ENCODE results near the gene ARID3A. TPM values are rescaled to one million over a fixed set of nuclear protein-coding genes. Genes with fewer than 3 reads are reported as not detected.

Gene ARID3A
- total RNA-seq, 2 experiments from 2014 or later, result 9.9 to 21.6 TPM

DNA sequence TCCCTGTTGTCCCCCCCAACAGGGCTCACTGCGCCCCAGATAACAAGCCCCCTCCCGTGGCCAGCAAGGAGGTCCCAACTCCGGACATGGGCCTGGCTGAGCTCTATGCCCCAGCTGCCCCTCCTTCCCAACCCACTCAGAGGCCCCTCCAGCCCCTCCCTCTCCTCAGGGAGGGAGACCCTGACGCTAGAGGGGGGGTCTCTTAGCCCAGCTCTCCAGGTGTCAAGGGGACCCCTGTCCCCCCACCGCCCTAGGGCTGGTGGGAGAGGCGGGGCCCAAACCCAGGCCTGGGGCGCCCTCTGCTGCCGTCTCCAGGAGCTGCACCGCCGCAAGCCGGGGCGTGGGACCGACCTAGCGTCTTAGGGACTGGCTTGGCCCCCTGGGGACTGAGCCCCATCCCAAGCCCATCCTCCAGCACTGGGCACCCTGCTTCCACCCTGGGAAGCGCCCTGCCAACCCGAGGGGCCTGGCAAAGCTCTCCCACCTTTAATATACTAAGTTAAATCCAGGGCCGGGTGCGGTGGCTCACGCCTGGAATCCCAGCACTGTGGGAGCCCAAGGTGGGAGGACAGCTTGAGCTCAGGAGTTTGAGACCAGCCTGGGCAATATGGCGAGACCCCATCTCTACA, 75.8 kb downstream of the ARID3A start:
- Histone ChIP-seq H2AFZ (ENCODE audit: low read length) (no peak overlapping the region), H3K4me1 (ENCODE audit: insufficient read depth, low read length, poor library complexity, severe bottlenecking) (no peaks in the 10 kb centered on the region), H3K9me3 (ENCODE audit: low read length) (no peaks in the 10 kb centered on the region), H3K4me2 (ENCODE audit: low read length) (no peak overlapping the region; the same call in 1 of the 2 replicates), H3K36me3 (ENCODE audit: insufficient read depth, low read length) (peaks cover 4% of the 10 kb centered on the region), H3K79me2 (ENCODE audit: insufficient read depth, low read depth, low read length) (no peaks in the 10 kb centered on the region), H3K27ac (ENCODE audit: low read depth, low read length, poor library complexity, severe bottlenecking) (no peak overlapping the region), H4K20me1 (ENCODE audit: insufficient read depth, low read length) (no peaks in the 10 kb centered on the region), H3K9me2 (ENCODE audit: insufficient read depth, low read length) (no peaks in the 10 kb centered on the region), H3K4me3 (ENCODE audit: low read depth, low read length, poor library complexity, severe bottlenecking) (no peak overlapping the region)
- intact Hi-C loops (cut with micrococcal nuclease; ENCODE audit: unreplicated experiment), result loop anchor here (1.0 kb wide), 1 partner anchor 80 kb away; no protein-coding TSS in a partner anchor
- no TSS peak for BruUV-seq (replicated peaks)
- TF ChIP-seq, protein P1, sequence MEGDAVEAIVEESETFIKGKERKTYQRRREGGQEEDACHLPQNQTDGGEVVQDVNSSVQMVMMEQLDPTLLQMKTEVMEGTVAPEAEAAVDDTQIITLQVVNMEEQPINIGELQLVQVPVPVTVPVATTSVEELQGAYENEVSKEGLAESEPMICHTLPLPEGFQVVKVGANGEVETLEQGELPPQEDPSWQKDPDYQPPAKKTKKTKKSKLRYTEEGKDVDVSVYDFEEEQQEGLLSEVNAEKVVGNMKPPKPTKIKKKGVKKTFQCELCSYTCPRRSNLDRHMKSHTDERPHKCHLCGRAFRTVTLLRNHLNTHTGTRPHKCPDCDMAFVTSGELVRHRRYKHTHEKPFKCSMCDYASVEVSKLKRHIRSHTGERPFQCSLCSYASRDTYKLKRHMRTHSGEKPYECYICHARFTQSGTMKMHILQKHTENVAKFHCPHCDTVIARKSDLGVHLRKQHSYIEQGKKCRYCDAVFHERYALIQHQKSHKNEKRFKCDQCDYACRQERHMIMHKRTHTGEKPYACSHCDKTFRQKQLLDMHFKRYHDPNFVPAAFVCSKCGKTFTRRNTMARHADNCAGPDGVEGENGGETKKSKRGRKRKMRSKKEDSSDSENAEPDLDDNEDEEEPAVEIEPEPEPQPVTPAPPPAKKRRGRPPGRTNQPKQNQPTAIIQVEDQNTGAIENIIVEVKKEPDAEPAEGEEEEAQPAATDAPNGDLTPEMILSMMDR (conservative IDR thresholded peaks at IDR 0.05; ENCODE audit: low read length), result peak; percentile 88
- TF ChIP-seq EZH2phosphoT487 (IDR thresholded peaks at IDR 0.05; ENCODE audit: borderline replicate concordance, low read depth, low read length), result no peak
- CTCF ChIA-PET (ENCODE audit: unreplicated experiment), result interaction anchor here (0.5 kb wide), 1 partner anchor 25 kb away, joined by 4 read pairs; no protein-coding TSS in a partner anchor
- POLR2A ChIA-PET, result interaction anchor here (0.6 kb wide), 1 partner anchor 191 kb away, joined by 3 read pairs; no protein-coding TSS in a partner anchor
- peak; percentile 64 for DNase-seq (ENCODE audit: low spot score)

DNA sequence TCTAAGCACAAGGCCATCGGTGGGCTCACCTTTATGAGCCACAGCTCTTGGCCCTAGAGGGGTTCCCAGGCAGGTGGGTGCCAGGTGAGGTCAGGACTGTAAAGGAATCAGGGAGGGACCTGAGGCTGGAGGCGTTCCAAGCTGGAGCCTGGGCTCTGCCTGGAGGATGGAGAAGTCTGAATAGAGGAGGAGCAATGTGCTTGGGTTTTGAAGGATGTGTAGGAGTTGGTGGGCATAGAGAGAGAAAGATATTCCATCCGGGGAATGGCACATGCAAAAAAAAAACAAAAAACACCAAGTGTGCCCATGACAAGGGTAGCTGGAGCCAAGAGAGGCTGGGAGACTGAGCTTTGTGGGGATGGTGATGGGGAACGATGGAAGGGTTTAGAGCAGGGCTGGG, 76.8 kb downstream of the ARID3A start:
- Histone ChIP-seq H3K4me1 (ENCODE audit: insufficient read depth, low read length, poor library complexity, severe bottlenecking) (no peaks in the 10 kb centered on the region), H3K4me2 (ENCODE audit: low read length) (no peak overlapping the region), H3K4me3 (ENCODE audit: low read depth, low read length, poor library complexity, severe bottlenecking) (no peak overlapping the region), H3K36me3 (ENCODE audit: insufficient read depth, low read length) (peaks cover 13% of the 10 kb centered on the region), H3K9me3 (ENCODE audit: low read length) (no peaks in the 10 kb centered on the region), H4K20me1 (ENCODE audit: insufficient read depth, low read length) (no peaks in the 10 kb centered on the region), H3K27ac (ENCODE audit: low read depth, low read length, poor library complexity, severe bottlenecking) (no peak overlapping the region), H3K9me2 (ENCODE audit: insufficient read depth, low read length) (no peaks in the 10 kb centered on the region), H2AFZ (ENCODE audit: low read length) (no peak overlapping the region), H3K79me2 (ENCODE audit: insufficient read depth, low read depth, low read length) (no peaks in the 10 kb centered on the region)
- DNase-seq (ENCODE audit: low spot score), result no peak
- CTCF ChIA-PET (ENCODE audit: unreplicated experiment), result no interaction called here
- POLR2A ChIA-PET, result interaction anchor here (0.5 to 0.7 kb wide), 2 partner anchors 15 to 238 kb away, joined by 3 read pairs; no protein-coding TSS in a partner anchor
- no peak for TF ChIP-seq EZH2phosphoT487 (IDR thresholded peaks at IDR 0.05; ENCODE audit: borderline replicate concordance, low read depth, low read length)
- TF ChIP-seq, protein P1 (conservative IDR thresholded peaks at IDR 0.05; ENCODE audit: low read length), result no peak
- no TSS peak for BruUV-seq (replicated peaks)
- intact Hi-C loops (cut with micrococcal nuclease; ENCODE audit: unreplicated experiment), result no loop called here

DNA sequence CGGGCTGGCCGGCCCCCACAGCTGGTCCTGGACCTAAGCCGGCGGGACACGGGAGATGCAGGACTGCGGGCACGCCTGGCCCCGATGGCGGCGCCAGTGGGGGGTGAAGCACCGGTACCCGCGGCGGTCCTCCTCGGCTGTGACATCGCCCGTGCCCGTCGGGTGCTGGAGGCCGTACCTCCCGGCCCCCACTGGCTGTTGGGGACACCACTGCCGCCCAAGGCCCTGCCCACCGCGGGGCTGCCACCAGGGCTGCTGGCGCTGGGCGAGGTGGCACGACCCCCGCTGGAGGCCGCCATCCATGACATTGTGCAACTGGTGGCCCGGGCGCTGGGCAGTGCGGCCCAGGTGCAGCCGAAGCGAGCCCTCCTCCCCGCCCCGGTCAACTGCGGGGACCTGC, 77.4 kb downstream of the ARID3A start:
- no peak for TF ChIP-seq EZH2phosphoT487 (IDR thresholded peaks at IDR 0.05; ENCODE audit: borderline replicate concordance, low read depth, low read length)
- TF ChIP-seq, protein P1 (conservative IDR thresholded peaks at IDR 0.05; ENCODE audit: low read length), result no peak
- no peak overlapping the region for H3K4me3 ChIP-seq (ENCODE audit: low read depth, low read length, poor library complexity, severe bottlenecking)
- H3K79me2 ChIP-seq (ENCODE audit: insufficient read depth, low read depth, low read length), result no peaks in the 10 kb centered on the region
- H3K4me2 ChIP-seq (ENCODE audit: low read length), result no peak overlapping the region
- intact Hi-C loops (cut with micrococcal nuclease; ENCODE audit: unreplicated experiment), result no loop called here
- BruUV-seq (replicated peaks), result no TSS peak
- no peaks in the 10 kb centered on the region for H3K4me1 ChIP-seq (ENCODE audit: insufficient read depth, low read length, poor library complexity, severe bottlenecking)
- no peaks in the 10 kb centered on the region for H3K9me2 ChIP-seq (ENCODE audit: insufficient read depth, low read length)
- CTCF ChIA-PET (ENCODE audit: unreplicated experiment), result no interaction called here
- peaks cover 13% of the 10 kb centered on the region for H3K36me3 ChIP-seq (ENCODE audit: insufficient read depth, low read length)
- DNase-seq (ENCODE audit: low spot score), result no peak
- H2AFZ ChIP-seq (ENCODE audit: low read length), result no peak overlapping the region
- no peaks in the 10 kb centered on the region for H3K9me3 ChIP-seq (ENCODE audit: low read length)
- no peak overlapping the region for H3K27ac ChIP-seq (ENCODE audit: low read depth, low read length, poor library complexity, severe bottlenecking)
- H4K20me1 ChIP-seq (ENCODE audit: insufficient read depth, low read length), result no peaks in the 10 kb centered on the region
- POLR2A ChIA-PET, result interaction anchor here (0.7 kb wide), 1 partner anchor 14 kb away, joined by 3 read pairs; no protein-coding TSS in a partner anchor
